GM10266 (cell line): Measurements from ENCODE around the gene TRMT10B.
"Not testable (repeated sequence)": the region's sequence is repeated elsewhere in the genome, so short reads cannot be mapped to it uniquely, and the experiment has no call there.

Source experiments
- DNase-seq: peaks from one replicate; pipeline ENCODE4 v3.0.0; 2012; ENCODE audit errors: extremely low spot score
- TF ChIP-seq, protein P1 (sequence below): IDR thresholded peaks from 2 replicates; pipeline ENCODE4 v1.5.1; 2012; ENCODE audit warnings: mild to moderate bottlenecking, low read depth; ENCODE audit not compliant: control insufficient read depth, insufficient read depth; ENCODE audit errors: missing control alignments

Gene TRMT10B

DNA sequence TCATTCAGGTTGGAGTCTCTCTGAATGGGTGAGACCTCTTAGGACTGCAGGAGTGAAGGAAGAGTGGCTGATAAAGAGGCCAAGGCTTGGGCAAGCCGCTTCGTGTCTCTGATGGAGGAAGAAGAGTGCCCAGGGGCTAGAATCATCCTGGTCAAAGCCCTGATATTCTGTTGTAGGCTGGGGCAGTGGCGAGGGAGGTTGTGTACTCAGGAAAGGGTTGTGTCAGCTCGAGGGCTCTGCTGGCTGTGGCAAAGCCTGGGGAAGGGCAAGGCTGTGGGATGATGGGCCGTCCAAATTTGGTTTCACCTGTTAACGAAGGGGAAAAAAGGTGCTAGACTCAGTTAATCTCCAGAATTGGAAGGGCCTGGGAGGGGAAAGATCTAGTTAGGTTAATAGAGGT is 2.4 kb upstream of the TRMT10B start:
- DNase-seq: no peak
- TF ChIP-seq, protein P1, sequence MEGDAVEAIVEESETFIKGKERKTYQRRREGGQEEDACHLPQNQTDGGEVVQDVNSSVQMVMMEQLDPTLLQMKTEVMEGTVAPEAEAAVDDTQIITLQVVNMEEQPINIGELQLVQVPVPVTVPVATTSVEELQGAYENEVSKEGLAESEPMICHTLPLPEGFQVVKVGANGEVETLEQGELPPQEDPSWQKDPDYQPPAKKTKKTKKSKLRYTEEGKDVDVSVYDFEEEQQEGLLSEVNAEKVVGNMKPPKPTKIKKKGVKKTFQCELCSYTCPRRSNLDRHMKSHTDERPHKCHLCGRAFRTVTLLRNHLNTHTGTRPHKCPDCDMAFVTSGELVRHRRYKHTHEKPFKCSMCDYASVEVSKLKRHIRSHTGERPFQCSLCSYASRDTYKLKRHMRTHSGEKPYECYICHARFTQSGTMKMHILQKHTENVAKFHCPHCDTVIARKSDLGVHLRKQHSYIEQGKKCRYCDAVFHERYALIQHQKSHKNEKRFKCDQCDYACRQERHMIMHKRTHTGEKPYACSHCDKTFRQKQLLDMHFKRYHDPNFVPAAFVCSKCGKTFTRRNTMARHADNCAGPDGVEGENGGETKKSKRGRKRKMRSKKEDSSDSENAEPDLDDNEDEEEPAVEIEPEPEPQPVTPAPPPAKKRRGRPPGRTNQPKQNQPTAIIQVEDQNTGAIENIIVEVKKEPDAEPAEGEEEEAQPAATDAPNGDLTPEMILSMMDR: no peak

DNA sequence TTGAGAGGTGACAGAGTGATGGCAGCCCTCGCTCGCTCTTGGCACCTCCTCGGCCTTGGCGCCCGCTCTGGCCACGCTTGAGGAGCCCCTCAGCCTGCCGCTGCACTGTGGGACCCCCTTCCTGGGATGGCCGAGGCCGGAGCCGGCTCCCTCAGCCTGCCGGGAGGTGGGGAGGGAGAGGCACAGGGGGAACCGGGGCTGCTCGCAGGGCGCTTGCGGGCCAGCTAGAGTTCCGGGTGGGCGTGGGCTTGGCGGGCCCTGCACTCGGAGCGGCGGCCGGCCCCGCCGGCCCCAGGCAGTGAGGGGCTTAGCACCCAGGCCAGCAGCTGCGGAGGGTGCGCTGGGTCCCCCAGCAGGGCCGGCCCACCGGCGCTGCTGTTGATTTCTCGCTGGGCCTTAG is 1.9 kb upstream of the TRMT10B start:
- DNase-seq: not testable (repeated sequence)

DNA sequence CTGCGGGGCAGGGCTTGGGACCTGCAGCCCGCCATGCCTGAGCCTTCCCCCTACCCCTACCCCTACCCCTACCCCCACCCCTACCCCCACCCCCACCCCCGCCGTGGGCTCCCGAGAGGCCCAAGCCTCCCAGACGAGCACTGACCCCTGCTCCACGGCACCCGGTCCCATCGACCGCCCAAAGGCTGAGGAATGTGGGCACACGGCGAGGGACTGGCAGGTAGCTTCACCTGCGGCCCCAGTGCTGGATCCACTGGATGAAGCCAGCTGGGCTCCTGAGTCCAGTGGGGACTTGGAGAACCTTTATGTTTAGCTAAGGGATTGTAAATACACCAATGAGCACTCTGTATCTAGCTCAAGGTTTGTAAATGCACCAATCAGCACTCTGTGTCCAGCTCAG is 1.5 kb upstream of the TRMT10B start:
- not testable (repeated sequence) for DNase-seq

DNA sequence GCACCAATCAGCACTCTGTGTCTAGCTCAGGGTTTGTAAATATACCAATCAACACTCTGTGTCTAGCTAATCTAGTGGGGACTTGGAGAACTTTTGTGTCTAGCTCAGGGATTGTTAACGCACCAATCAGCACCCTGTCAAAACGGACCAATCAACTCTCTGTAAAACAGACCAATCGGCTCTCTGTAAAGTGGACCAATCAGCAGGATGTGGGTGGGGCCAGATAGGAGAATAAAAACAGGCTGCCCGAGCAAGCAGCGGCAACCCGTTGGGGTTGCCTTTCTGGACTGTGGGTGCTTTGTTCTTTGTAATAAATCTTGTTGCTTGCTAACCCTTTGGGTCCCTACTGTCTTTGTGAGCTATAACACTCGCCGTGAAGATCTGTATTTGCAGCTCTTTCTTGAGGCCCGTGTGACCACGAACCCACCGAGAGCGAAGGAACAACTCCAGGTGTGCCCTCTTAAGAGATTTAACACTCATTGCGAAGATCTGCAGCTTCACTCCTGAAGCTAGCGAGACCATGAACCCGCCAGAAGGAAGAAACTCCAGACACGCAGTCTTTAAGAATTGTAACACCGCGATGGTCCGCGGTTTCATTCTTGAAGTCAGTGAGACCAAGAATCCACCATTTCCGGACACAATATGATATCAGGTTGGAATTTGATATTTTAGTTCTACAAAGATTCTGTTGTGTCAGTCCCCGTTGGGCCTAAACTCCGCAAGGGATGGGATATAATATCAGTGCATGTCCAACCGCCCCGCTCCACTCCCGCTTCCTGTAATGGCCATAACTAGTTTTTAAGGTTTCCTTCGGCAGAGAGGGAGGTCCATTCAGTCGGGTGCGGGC is 740 bp upstream of the TRMT10B start:
- no peak for DNase-seq
- TF ChIP-seq, protein P1: no peak

DNA sequence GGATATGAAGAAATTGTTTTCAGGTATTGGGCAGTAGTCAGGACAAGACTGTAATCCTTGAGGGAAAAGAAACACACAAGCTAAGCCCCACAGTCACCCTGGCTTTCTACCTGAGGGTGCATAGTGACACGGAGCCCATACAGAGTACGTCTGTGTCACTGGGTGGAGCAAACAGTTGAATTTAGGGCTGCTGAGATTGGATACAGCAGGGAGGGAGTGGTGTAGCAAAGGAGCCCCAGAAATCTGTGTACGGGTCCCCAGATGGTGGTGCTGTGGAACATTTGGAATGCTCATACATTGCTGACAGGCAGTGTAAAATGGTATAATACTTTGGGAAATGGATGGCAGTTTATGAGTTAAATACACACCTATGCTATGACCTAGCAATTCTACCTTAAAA is 5.1 kb downstream of the TRMT10B start:
- TF ChIP-seq, protein P1: no peak
- DNase-seq: no peak

DNA sequence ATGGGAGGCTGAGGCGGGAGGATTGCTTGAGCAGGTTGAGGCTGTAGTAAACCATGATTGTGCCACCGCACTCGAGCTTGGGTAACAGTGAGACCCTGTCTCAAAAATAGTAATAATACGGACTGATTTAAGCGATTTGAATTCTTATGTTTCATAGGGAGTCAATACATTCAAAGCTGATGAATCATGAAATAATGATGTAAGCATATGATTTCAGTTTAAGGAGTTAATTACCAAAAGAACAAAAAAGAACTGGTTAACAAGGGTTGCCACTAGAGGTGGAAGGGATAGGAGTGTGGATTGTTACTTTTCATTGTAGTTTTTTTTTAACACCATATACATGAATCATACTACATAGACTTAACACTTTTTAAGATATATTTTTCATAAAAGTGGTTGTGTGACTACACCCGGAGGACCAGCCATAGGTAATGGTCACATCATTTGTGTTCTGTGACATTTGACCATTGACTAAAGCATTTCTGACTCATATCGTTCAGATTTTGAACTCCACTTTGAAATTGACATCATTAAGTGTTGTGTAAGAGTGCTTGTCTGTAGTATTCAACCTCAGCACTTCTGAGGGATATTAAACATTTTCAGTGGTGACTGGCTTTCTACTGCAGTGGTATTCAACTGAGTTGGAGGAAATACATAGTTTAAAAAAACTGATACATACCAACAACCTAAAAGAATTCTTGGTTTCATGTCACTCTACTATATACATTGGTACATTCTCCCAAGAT is 7.0 kb downstream of the TRMT10B start:
- no peak for DNase-seq
- TF ChIP-seq, protein P1: no peak

DNA sequence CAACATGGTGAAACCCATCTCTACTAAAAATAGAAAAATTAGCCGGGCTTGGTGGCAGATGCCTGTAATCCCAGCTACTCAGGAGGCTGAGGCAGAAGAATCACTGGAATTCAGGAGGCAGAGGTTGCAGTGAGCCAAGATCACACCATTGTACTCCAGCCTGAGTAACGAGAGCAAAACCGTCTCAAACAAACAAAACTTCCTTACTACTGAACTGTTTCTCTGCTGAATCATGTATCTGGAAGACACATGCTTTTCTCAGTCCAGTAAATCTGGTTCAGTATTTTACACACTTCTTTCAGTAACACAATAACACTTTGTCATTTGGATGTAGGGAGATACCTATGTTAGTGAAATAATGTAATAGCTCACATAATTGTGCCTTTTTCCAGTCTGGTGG is 7.9 kb downstream of the TRMT10B start:
- no peak for DNase-seq
- TF ChIP-seq, protein P1: no peak

DNA sequence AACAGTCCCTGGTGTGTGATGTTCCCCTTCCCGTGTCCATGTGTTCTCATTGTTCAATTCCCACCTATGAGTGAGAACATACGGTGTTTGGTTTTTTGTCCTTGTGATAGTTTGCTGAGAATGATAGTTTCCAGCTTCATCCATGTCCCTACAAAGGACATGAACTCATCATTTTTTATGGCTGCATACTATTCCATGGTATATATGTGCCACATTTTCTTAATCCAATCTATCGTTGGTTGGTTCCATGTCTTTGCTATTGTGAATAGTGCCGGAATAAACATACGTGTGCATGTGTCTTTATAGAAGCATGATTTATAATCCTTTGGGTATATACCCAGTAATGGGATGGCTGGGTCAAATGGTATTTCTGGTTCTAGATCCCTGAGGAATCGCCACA is 11.7 kb downstream of the TRMT10B start:
- not testable (repeated sequence) for DNase-seq

DNA sequence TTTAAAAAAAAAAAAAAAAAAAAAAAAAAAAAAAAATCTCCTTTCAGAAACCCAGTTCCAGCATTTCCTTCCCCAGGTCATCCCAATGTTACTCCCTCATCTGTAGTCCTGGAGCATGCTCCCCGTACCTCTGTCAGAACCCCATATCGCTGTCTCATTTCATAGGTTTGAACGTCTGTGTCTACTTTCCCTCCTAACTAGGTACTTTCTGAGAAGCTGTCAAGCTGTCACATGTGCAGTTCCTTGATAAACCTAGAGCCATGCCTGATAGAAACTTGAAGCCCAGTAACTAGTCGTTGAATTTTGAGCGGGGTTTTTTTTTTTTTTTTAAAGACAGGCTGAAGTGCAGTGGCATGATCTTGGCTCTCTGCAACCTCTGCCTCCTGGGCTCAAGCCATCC is 15.7 kb downstream of the TRMT10B start:
- TF ChIP-seq, protein P1: no peak
- no peak for DNase-seq
